Liver (tissue), 9 donors: ENCODE results near the gene IFRD1. TPM values are rescaled to one million over a fixed set of nuclear protein-coding genes. Genes with fewer than 3 reads are reported as not detected.

Source experiments
- DNase-seq: peaks from one replicate; pipeline ENCODE4 v3.0.0-alpha.2; 2017; ENCODE audit warnings: low spot score
- H3K27ac ChIP-seq, 2 donors: one replicate each; pipeline ENCODE4 v1.7.0; 2013; ENCODE audit warnings: inconsistent platforms in 2 of 2, low read length in 2 of 2, control low read depth in 1 of 2, low read depth in 1 of 2, mild to moderate bottlenecking in 1 of 2
- H3K27me3 ChIP-seq, 4 donors: one replicate each; pipeline versions ENCODE4 v1.6.1 to v1.7.0; 2013; ENCODE audit warnings: low read length in 3 of 4, inconsistent platforms in 1 of 4, mild to moderate bottlenecking in 1 of 4, moderate library complexity in 1 of 4; ENCODE audit not compliant: control insufficient read depth in 4 of 4, insufficient read depth in 4 of 4
- H3K36me3 ChIP-seq, 4 donors: one replicate each; pipeline versions ENCODE4 v1.6.1 to v1.7.0; 2013; ENCODE audit warnings: low read length in 3 of 4, mild to moderate bottlenecking in 3 of 4, low read depth in 1 of 4, moderate library complexity in 1 of 4; ENCODE audit not compliant: control insufficient read depth in 4 of 4, insufficient read depth in 3 of 4
- H3K4me1 ChIP-seq, 4 donors: one replicate each; pipeline versions ENCODE4 v1.6.1 to v1.7.0; 2013; ENCODE audit warnings: low read length in 3 of 4, mild to moderate bottlenecking in 3 of 4, moderate library complexity in 1 of 4; ENCODE audit not compliant: control insufficient read depth in 4 of 4, insufficient read depth in 4 of 4
- H3K4me3 ChIP-seq, 3 donors: one replicate each; pipeline versions ENCODE4 v1.6.1 to v1.7.0; 2013; ENCODE audit warnings: low read length in 3 of 3, control low read depth in 1 of 3, low read depth in 1 of 3, mild to moderate bottlenecking in 1 of 3
- H3K9ac ChIP-seq, 2 donors: one replicate each; pipeline ENCODE4 v1.7.0; 2013; ENCODE audit warnings: low read length in 2 of 2, mild to moderate bottlenecking in 2 of 2, moderate library complexity in 2 of 2, control low read depth in 1 of 2, low read depth in 1 of 2
- H3K9me3 ChIP-seq, 4 donors: one replicate each; pipeline versions ENCODE4 v1.6.1 to v1.7.0; 2013; ENCODE audit warnings: low read length in 3 of 4; ENCODE audit not compliant: control insufficient read depth in 4 of 4
- CTCF ChIP-seq: fragments of 150-350 bp; IDR thresholded peaks from 2 replicates; pipeline ENCODE4 v1.5.1; 2017; ENCODE audit warnings: improper control_type of control experiment, low read depth, low read length; ENCODE audit not compliant: missing input control
- EGR1 ChIP-seq, 2 donors: IDR thresholded peaks; 2 replicates each; pipeline ENCODE4 v1.6.1; 2016 to 2018; ENCODE audit warnings: antibody characterized with exemption in 2 of 2, low read depth in 2 of 2
- FOXA1 ChIP-seq: IDR thresholded peaks from 2 replicates; pipeline ENCODE4 v1.6.1; 2016; ENCODE audit warnings: antibody characterized with exemption
- FOXA2 ChIP-seq: IDR thresholded peaks from 2 replicates; pipeline ENCODE4 v1.6.1; 2016; ENCODE audit warnings: antibody characterized with exemption
- GABPA ChIP-seq, 2 donors: IDR thresholded peaks in 1 of 2; conservative IDR thresholded peaks in 1 of 2; 2 replicates each; pipeline ENCODE4 v1.6.1; 2016; ENCODE audit warnings: antibody characterized with exemption in 2 of 2, mild to moderate bottlenecking in 1 of 2, moderate library complexity in 1 of 2
- MAX ChIP-seq: IDR thresholded peaks from 2 replicates; pipeline ENCODE4 v1.6.1; 2016; ENCODE audit warnings: antibody characterized with exemption
- NR2F2 ChIP-seq: IDR thresholded peaks from 2 replicates; pipeline ENCODE4 v1.6.1; 2016; ENCODE audit warnings: antibody characterized with exemption
- RAD21 ChIP-seq, 2 donors: IDR thresholded peaks; 2 replicates each; pipeline ENCODE4 v1.6.1; 2016; ENCODE audit warnings: antibody characterized with exemption in 2 of 2, mild to moderate bottlenecking in 2 of 2
- REST ChIP-seq: IDR thresholded peaks from 2 replicates; pipeline ENCODE4 v1.6.1; 2016; ENCODE audit warnings: antibody characterized with exemption, mild to moderate bottlenecking
- RXRA ChIP-seq, 2 donors: IDR thresholded peaks; 2 replicates each; pipeline ENCODE4 v1.6.1; 2017 to 2018; ENCODE audit warnings: antibody characterized with exemption in 2 of 2, mild to moderate bottlenecking in 1 of 2
- SP1 ChIP-seq: IDR thresholded peaks from 2 replicates; pipeline ENCODE4 v1.6.1; 2018; ENCODE audit warnings: antibody characterized with exemption, mild to moderate bottlenecking
- TAF1 ChIP-seq: conservative IDR thresholded peaks from 2 replicates; pipeline ENCODE4 v1.6.1; 2016; ENCODE audit warnings: antibody characterized with exemption, mild to moderate bottlenecking
- ZBTB33 ChIP-seq: IDR thresholded peaks from 2 replicates; pipeline ENCODE4 v1.6.1; 2016; ENCODE audit warnings: antibody characterized with exemption
- WGBS: extraction: QIAGEN DNeasy Blood & Tissue Kit; methylation state at CpG from one replicate; pipeline ENCODE4 v1.1.7; 2013; 5-methylcytosine and 5-hydroxymethylcytosine counted together
- polyA plus RNA-seq, 2 donors: library from polyadenylated mRNA; stranded (reverse) in 1 of 2; unstranded in 1 of 2; fragments of 200-250 nt in 1 of 2; fragments of >200 nt in 1 of 2; fragmentation: Nextera tagmentation in 1 of 2; extraction: Ambion mirVana in 1 of 2; gene quantifications; one replicate each; pipeline versions ENCODE4 v1.2.1 to v1.2.3, GENCODE V29; 2013 to 2015
- total RNA-seq, 2 donors: library from RNA; depleted of rRNA; stranded (reverse); fragments of >200 nt; gene quantifications; one replicate each; pipeline ENCODE4 v1.2.3, GENCODE V29; 2014
- donor health status: healthy.
- donor health status: healthy.
- donor health status: healthy.
- donor health status: healthy.
- donor health status: healthy.

Gene IFRD1
- total and polyA plus RNA-seq, 4 donors: 7.7 to 35.6 (median 21.1) TPM

- TF ChIP-seq FOXA2: no peak
- TF ChIP-seq SP1: no peak
- TF ChIP-seq RXRA (IDR thresholded peaks at IDR 0.05): no peak
- TF ChIP-seq FOXA1: no peak
- TF ChIP-seq CTCF: no peak
- no peak for TF ChIP-seq REST
- TF ChIP-seq MAX: no peak
- TF ChIP-seq EGR1 (IDR thresholded peaks at IDR 0.05; ENCODE audit: low read depth in 2 of 2): no peak
- no peak for TF ChIP-seq ZBTB33
- TF ChIP-seq TAF1: no peak
- no peak for TF ChIP-seq RAD21 (IDR thresholded peaks at IDR 0.05)
- no peaks in the 10 kb centered on the region for H3K36me3 ChIP-seq
- DNase-seq: no peak
These were observed 55.2 kb downstream of the IFRD1 start for GRCh38 chr7:112505495-112505894.

GRCh38 chr7:112508404-112508803 lies 58.1 kb downstream of the IFRD1 start:
- H3K36me3 ChIP-seq: no peaks in the 10 kb centered on the region
- H3K9me3 ChIP-seq: no peaks in the 10 kb centered on the region
- no peak overlapping the region for H3K9ac ChIP-seq
- WGBS: 75% methylated on average over 1 of the region's 1 CpG
- H3K27me3 ChIP-seq: no peaks in the 10 kb centered on the region
- no peak for TF ChIP-seq TAF1
- TF ChIP-seq GABPA (IDR thresholded peaks at IDR 0.05 in 1 of 2, conservative IDR thresholded peaks at IDR 0.05 in 1 of 2): no peak
- no peak for TF ChIP-seq RXRA (IDR thresholded peaks at IDR 0.05)
- TF ChIP-seq FOXA2: no peak
- no peak for TF ChIP-seq SP1
- TF ChIP-seq RAD21 (IDR thresholded peaks at IDR 0.05): no peak
- TF ChIP-seq NR2F2: no peak
- no peak for DNase-seq
- H3K27ac ChIP-seq: no peak overlapping the region
- H3K4me1 ChIP-seq: no peaks in the 10 kb centered on the region
- no peak overlapping the region for H3K4me3 ChIP-seq

More at GRCh38 chr7:112505495-112505894, 55.2 kb downstream of the IFRD1 start:
- Histone ChIP-seq H3K4me3 (no peak overlapping the region), H3K4me1 (no peaks in the 10 kb centered on the region), H3K9me3 (no peaks in the 10 kb centered on the region), H3K27ac (no peak overlapping the region), H3K9ac (no peak overlapping the region), H3K27me3 (no peaks in the 10 kb centered on the region)
- 86% methylated on average over 2 of the region's 2 CpGs for WGBS
